Testis (tissue), 3 donors: Measurements from ENCODE around the gene AIG1. TPM values are rescaled to one million over a fixed set of nuclear protein-coding genes. Genes with fewer than 3 reads are reported as not detected.

Source experiments
- DNase-seq: peaks from one replicate; pipeline ENCODE4 v3.0.0-alpha.2; 2019
- H3K27ac ChIP-seq, 2 donors: fragments of 200-600 bp; sonication (generic); one replicate each; pipeline ENCODE4 v1.5.1; 2019
- H3K27me3 ChIP-seq: fragments of 200-600 bp; sonication (generic); one replicate; pipeline ENCODE4 v1.5.1; 2019
- H3K36me3 ChIP-seq: fragments of 200-600 bp; sonication (generic); one replicate; pipeline ENCODE4 v1.5.1; 2017; ENCODE audit warnings: low read depth; ENCODE audit errors: missing control alignments
- H3K4me1 ChIP-seq: fragments of 200-600 bp; sonication (generic); one replicate; pipeline ENCODE4 v1.5.1; 2019
- H3K4me3 ChIP-seq, 2 donors: fragments of 200-600 bp; sonication (generic); one replicate each; pipeline ENCODE4 v1.5.1; 2017 to 2019
- H3K9me3 ChIP-seq: fragments of 200-600 bp; sonication (generic); one replicate; pipeline ENCODE4 v1.5.1; 2017
- CTCF ChIP-seq, 3 experiments: fragments of 450-650 bp in 2 of 3; fragments of 200-600 bp in 1 of 3; sonication (generic) in 1 of 3; IDR thresholded peaks; one replicate each; pipeline ENCODE4 v1.5.1; 2016 to 2019; ENCODE audit warnings: antibody characterized with exemption in 3 of 3, mild to moderate bottlenecking in 2 of 3, moderate library complexity in 1 of 3
- POLR2A ChIP-seq: fragments of 450-650 bp; IDR thresholded peaks from one replicate; pipeline ENCODE4 v1.6.1; 2017; ENCODE audit warnings: antibody characterized with exemption, mild to moderate bottlenecking, moderate library complexity
- whole genome bisulfite sequencing, 2 donors: methylation state at CpG; one replicate each; pipeline ENCODE4 v1.1.5; 2018; 5-methylcytosine and 5-hydroxymethylcytosine counted together
- intact Hi-C: fragments of 100-400 bp; cut with DNase I; formaldehyde crosslinking; loops from one replicate; pipeline ENCODE4 v1.15.1; 2023; ENCODE audit warnings: low total_unique reads
- polyA plus RNA-seq: library from polyadenylated mRNA; stranded (reverse); fragments of 350-450 nt; fragmentation: Illumina TruSeq; extraction: RNeasy Lipid Tissue Mini Kit (QIAGEN cat#74804); gene quantifications from one replicate; pipeline ENCODE4 v1.2.3, GENCODE V29; 2014; ENCODE audit warnings: low read depth, low replicate concordance; ENCODE audit not compliant: insufficient read depth
- total RNA-seq, 2 donors: library from RNA; depleted of rRNA; stranded (reverse); fragments of >200 nt; gene quantifications; one replicate each; pipeline ENCODE4 v1.2.3, GENCODE V29; 2016

The AIG1 gene
- total and polyA plus RNA-seq, 3 donors from 2014 or later, result 39.6 to 57.9 (median 50.7) TPM

- H3K27me3 ChIP-seq, result no peaks in the 10 kb centered on the region
- no peaks in the 10 kb centered on the region for H3K36me3 ChIP-seq
- intact Hi-C loops, result no loop called here
- no peaks in the 10 kb centered on the region for H3K9me3 ChIP-seq
- H3K27ac ChIP-seq, result no peak overlapping the region
- H3K4me3 ChIP-seq, result no peak overlapping the region
- no peak for DNase-seq
- no peaks in the 10 kb centered on the region for H3K4me1 ChIP-seq
- WGBS, 2 donors, result 54 to 58% methylated on average over 5 of the region's 5 CpGs
- no peak for TF ChIP-seq POLR2A
- TF ChIP-seq CTCF (IDR thresholded peaks at IDR 0.05), result no peak
Observed at GRCh38 chr6:143370812-143371370, 310.2 kb downstream of the AIG1 start.

- DNase-seq, result no peak
- Histone ChIP-seq H3K4me1 (no peaks in the 10 kb centered on the region), H3K27me3 (no peaks in the 10 kb centered on the region), H3K27ac (no peak overlapping the region), H3K9me3 (no peaks in the 10 kb centered on the region), H3K36me3 (no peaks in the 10 kb centered on the region), H3K4me3 (no peak overlapping the region)
- intact Hi-C loops, result no loop called here
- TF ChIP-seq CTCF (IDR thresholded peaks at IDR 0.05) (no peak), POLR2A (no peak)
- 70 to 72% methylated on average over 7 of the region's 7 CpGs for WGBS, 2 donors
Observed at GRCh38 chr6:143372199-143372882, 311.7 kb downstream of the AIG1 start.

- WGBS, 2 donors, result 66 to 68% methylated on average over 2 of the region's 2 CpGs
- no peaks in the 10 kb centered on the region for H3K9me3 ChIP-seq
Observed at GRCh38 chr6:143374014-143374413, 313.3 kb downstream of the AIG1 start.

GRCh38 chr6:143375022-143375585 is 314.4 kb downstream of the AIG1 start:
- DNase-seq, result no peak
- intact Hi-C loops, result no loop called here
- H3K27ac ChIP-seq, result no peak overlapping the region
- H3K9me3 ChIP-seq, result no peaks in the 10 kb centered on the region
- 84 to 88% methylated on average over 5 of the region's 5 CpGs for WGBS, 2 donors
- H3K4me1 ChIP-seq, result no peaks in the 10 kb centered on the region
- TF ChIP-seq POLR2A, result no peak
- no peak for TF ChIP-seq CTCF (IDR thresholded peaks at IDR 0.05)
- H3K4me3 ChIP-seq, result no peak overlapping the region
- H3K36me3 ChIP-seq, result no peaks in the 10 kb centered on the region
- H3K27me3 ChIP-seq, result no peaks in the 10 kb centered on the region

More at GRCh38 chr6:143374014-143374413, 313.3 kb downstream of the AIG1 start:
- no peaks in the 10 kb centered on the region for H3K27me3 ChIP-seq
- no peak overlapping the region for H3K4me3 ChIP-seq
- H3K36me3 ChIP-seq, result no peaks in the 10 kb centered on the region
- TF ChIP-seq POLR2A (no peak), CTCF (IDR thresholded peaks at IDR 0.05) (no peak)
- no peak for DNase-seq
- H3K4me1 ChIP-seq, result no peaks in the 10 kb centered on the region
- no peak overlapping the region for H3K27ac ChIP-seq
- intact Hi-C loops, result no loop called here
